BLaER1 treated with 17β-estradiol and CSF1 and Interleukin-3, amounts not matched to agents 10 nM and 100 nM (cell line): ENCODE measurements around the gene ZNF423.

Source experiments
- H3K27ac ChIP-seq, 11 experiments: shearing (Covaris generic); formaldehyde crosslinking; 2 replicates each; pipeline ENCODE4 v1.8.1; 2022
- H3K27me3 ChIP-seq, 11 experiments: shearing (Covaris generic); formaldehyde crosslinking; 2 replicates each; pipeline ENCODE4 v1.8.1; 2022
- H3K36me3 ChIP-seq, 11 experiments: shearing (Covaris generic); formaldehyde crosslinking; 2 replicates each; pipeline ENCODE4 v1.8.1; 2022
- H3K4me1 ChIP-seq, 10 experiments: shearing (Covaris generic); formaldehyde crosslinking; 2 replicates each; pipeline ENCODE4 v1.8.1; 2022
- H3K4me2 ChIP-seq, 11 experiments: shearing (Covaris generic); formaldehyde crosslinking; 2 replicates each; pipeline ENCODE4 v1.8.1; 2022
- H3K4me3 ChIP-seq, 10 experiments: shearing (Covaris generic); formaldehyde crosslinking; 2 replicates each; pipeline ENCODE4 v1.8.1; 2022
- H3K9ac ChIP-seq, 11 experiments: shearing (Covaris generic); formaldehyde crosslinking; 2 replicates each; pipeline ENCODE4 v1.8.1; 2022
- H3K9me3 ChIP-seq, 11 experiments: shearing (Covaris generic); formaldehyde crosslinking; replicated peaks in 1 of 11; 2 replicates each; pipeline ENCODE4 v1.8.1; 2022
- H4K20me1 ChIP-seq, 11 experiments: shearing (Covaris generic); formaldehyde crosslinking; 2 replicates each; pipeline ENCODE4 v1.8.1; 2022
- Cebpa-rat ChIP-seq, 11 experiments: shearing (Covaris generic); IDR thresholded peaks; 2 replicates each; pipeline ENCODE4 v1.8.1; 2022

ZNF423 gene

DNA sequence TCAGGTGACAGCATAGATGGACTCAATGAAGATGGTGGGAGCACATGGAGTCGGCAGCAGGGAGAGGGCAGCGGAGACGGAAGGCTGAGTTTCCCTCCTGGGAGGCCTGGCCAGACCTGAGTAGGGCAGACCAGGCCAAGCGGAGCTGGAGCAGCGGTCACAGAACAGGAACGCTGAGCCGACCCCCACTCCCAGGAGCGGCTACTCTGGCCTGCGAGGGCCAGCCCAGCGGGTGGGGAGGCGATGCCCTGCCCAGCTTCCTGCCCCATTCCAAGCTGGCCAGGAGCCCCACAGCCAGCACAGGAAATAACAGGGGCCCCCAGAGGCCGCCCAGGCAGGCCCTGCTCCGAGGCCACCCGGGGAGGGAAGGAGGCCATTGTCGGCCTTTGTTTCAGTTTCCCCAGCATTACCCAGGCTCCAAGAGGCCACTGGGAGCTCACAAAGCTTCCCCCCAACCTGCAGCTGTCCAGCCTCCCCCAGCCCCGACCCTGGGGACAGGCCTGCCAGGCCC lies 79.8 kb downstream of the ZNF423 start:
- peaks cover 6 to 64% (median 53%) of the 10 kb centered on the region in 10 experiments for H3K4me1 ChIP-seq
- H3K27ac ChIP-seq = peak overlapping the region in 6 of 11 experiments; percentile 8 to 58 (median 38); a peak in 6 of 22 replicates
- H3K4me2 ChIP-seq = peak overlapping the region; percentile 14 to 69 (median 58); a peak in 18 of 22 replicates
- no peaks in the 10 kb centered on the region for H3K9me3 ChIP-seq
- H3K4me3 ChIP-seq = no peak overlapping the region
- H3K27me3 ChIP-seq = no peaks in the 10 kb centered on the region
- no peak for TF ChIP-seq Cebpa-rat (IDR thresholded peaks at IDR 0.05)
- H4K20me1 ChIP-seq = peaks cover 0 to 29% (median 6%) of the 10 kb centered on the region in 11 experiments; a peak in 6 of 22 replicates
- H3K9ac ChIP-seq = peak overlapping the region in 5 of 11 experiments; percentile 4 to 34 (median 32); a peak in 1 of 22 replicates
- no peaks in the 10 kb centered on the region for H3K36me3 ChIP-seq

DNA sequence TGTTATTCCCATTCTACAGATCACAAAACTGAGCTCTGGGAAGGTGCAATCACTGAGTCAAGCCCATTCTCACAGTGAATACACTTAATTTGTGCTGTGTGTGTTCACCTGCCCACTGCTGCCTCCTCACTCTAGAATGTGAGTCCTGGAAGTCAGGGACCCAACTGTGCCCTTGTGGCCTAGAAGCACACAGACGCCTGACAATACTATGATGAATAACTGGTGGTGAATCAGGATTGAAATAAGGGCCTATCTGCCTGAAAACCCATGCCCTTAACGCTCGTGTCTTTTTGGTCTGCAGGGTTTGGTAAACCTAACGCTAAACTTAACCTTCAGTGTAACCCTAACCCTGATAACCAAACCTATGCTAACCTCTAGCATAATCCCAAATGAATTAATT lies 80.3 kb downstream of the ZNF423 start:
- no peak overlapping the region; a peak in 1 of 22 replicates for H3K9ac ChIP-seq
- no peaks in the 10 kb centered on the region for H3K27me3 ChIP-seq
- H4K20me1 ChIP-seq = peaks cover 0 to 25% (median 6%) of the 10 kb centered on the region in 11 experiments; a peak in 6 of 22 replicates
- H3K27ac ChIP-seq = peak overlapping the region in 1 of 11 experiments; percentile 36; a peak in 1 of 22 replicates
- H3K4me2 ChIP-seq = peak overlapping the region in 3 of 11 experiments; percentile 55 to 66 (median 58); a peak in 5 of 22 replicates
- H3K9me3 ChIP-seq = no peaks in the 10 kb centered on the region
- H3K4me3 ChIP-seq = no peak overlapping the region
- peaks cover 6 to 59% (median 50%) of the 10 kb centered on the region in 10 experiments for H3K4me1 ChIP-seq
- TF ChIP-seq Cebpa-rat (IDR thresholded peaks at IDR 0.05) = no peak
- H3K36me3 ChIP-seq = no peaks in the 10 kb centered on the region

DNA sequence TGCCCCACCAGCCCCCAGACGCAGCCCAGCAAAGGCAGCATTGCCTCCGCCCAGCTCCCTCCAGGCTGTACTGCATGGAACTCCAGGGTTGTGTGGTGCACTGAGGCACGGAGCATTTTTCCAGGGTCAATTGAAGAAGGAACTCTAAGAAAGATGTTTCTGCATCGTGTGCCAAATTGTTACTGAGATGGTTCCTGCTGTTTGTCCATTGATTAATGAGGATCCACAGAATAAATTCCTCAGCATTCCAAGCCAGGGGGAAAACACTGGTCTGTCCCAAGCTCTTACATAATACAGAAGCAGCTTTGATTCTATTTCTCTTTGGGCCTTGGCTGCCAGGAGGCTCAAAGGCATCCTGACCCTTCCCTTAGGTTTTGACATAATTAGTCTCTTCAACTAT lies 80.9 kb downstream of the ZNF423 start:
- Histone ChIP-seq H3K9me3 (no peaks in the 10 kb centered on the region), H4K20me1 (peaks cover 0 to 25% (median 3%) of the 10 kb centered on the region in 11 experiments; a peak in 5 of 22 replicates), H3K9ac (no peak overlapping the region), H3K4me3 (no peak overlapping the region), H3K27ac (no peak overlapping the region), H3K4me1 (peaks cover 6 to 54% (median 44%) of the 10 kb centered on the region in 10 experiments), H3K4me2 (no peak overlapping the region), H3K36me3 (no peaks in the 10 kb centered on the region), H3K27me3 (no peaks in the 10 kb centered on the region)
- no peak for TF ChIP-seq Cebpa-rat (IDR thresholded peaks at IDR 0.05)

DNA sequence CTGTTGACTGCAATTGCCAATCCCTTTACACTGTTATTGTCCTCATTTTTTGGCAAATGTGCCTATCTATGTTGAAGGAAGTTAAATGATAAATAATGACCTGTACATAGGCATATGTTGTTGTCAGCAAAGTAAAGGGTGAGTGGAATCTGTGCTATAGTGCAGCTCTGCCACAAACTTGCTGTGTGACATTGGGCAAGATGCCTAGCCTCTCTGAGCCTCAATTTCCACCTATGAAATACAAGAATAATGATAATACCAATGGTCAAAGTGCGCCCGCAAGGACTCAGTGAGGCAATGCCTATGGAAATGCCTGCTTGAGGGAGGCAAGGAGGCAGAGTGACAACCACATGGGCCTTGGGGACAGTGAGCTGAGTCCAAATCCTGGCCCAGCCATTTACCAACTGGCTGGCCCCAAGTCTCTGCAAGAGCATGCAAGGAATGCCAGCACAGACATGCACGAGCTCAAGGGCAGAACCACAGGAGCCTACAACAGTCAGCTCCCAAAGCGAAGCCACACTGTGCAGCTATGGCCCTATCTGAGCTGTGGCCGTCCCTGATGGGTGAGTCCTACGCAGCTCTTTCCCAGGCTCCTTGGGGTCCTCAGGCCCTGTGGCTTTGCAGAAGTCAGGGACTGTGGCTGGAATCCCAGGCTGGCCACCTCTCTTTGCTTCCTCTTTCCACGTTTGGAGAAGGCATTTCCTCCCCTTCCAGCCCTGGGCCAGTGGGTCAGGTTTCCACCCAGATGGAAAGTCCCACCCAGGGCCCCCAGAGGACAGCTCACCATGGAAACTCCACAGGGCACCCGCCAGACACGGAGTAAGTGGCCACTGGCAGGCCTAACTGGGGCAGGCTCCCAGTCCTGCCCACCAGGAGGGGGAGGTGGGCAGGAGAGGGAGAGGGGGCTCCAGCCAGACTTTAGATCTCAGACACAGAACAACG lies 82.1 kb downstream of the ZNF423 start:
- Histone ChIP-seq H3K27ac (no peak overlapping the region), H3K9me3 (no peaks in the 10 kb centered on the region), H3K4me1 (peaks cover 6 to 42% (median 33%) of the 10 kb centered on the region in 10 experiments), H3K4me3 (no peak overlapping the region), H3K36me3 (no peaks in the 10 kb centered on the region), H3K4me2 (peak overlapping the region in 4 of 11 experiments; percentile 12 to 21 (median 16); a peak in 3 of 22 replicates), H4K20me1 (peaks cover 0 to 25% (median 3%) of the 10 kb centered on the region in 11 experiments; a peak in 4 of 22 replicates), H3K9ac (no peak overlapping the region), H3K27me3 (no peaks in the 10 kb centered on the region)
- no peak for TF ChIP-seq Cebpa-rat (IDR thresholded peaks at IDR 0.05)

DNA sequence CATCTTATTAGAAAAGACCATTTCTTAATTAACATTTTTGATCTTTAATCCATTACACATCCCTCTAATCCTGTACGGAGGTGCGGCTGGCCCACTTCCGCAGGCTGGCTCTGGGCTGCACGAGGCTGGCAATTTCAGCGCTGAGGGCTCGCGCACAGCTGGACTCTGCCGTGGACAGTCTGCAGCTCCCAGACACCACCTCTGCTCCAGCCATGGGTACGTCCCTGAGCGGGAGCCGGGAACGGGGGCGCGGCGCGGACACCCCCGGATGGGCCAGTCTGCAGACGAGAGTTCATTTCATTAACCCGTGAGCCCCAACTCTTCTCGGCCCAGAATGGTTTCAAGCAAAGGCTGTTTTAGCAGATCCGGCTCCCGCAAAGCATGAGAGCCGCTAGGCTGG lies 87.9 kb downstream of the ZNF423 start:
- Histone ChIP-seq H4K20me1 (peaks cover 0 to 5% (median 0%) of the 10 kb centered on the region in 11 experiments; a peak in 5 of 22 replicates), H3K27me3 (no peaks in the 10 kb centered on the region), H3K36me3 (no peaks in the 10 kb centered on the region), H3K9me3 (no peaks in the 10 kb centered on the region), H3K27ac (no peak overlapping the region), H3K4me3 (no peak overlapping the region), H3K4me2 (no peak overlapping the region), H3K9ac (no peak overlapping the region), H3K4me1 (peaks cover 0 to 9% (median 0%) of the 10 kb centered on the region in 10 experiments; a peak in 6 of 20 replicates)
- no peak for TF ChIP-seq Cebpa-rat (IDR thresholded peaks at IDR 0.05)

DNA sequence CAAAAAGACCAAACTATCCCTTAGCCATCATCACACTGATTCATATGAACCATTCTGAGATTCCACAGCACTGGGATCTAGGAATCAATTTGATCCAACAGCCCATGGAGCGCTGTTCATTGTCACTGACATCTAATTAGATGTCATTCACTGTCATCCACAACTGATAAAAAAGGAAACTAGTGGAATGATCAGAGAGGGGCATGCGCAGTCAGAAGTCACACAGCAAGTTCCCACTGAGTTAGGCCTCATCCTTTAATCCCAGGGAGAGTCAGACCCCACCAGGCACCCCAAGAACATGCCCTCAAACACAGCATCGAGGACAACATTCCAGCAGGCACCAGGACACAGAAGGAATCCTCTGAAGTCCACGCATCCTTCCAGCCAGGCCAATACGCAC lies 88.5 kb downstream of the ZNF423 start:
- Histone ChIP-seq H3K27me3 (no peaks in the 10 kb centered on the region), H3K4me2 (no peak overlapping the region), H3K36me3 (no peaks in the 10 kb centered on the region), H3K4me3 (no peak overlapping the region), H4K20me1 (peaks cover 0 to 5% (median 0%) of the 10 kb centered on the region in 11 experiments; a peak in 6 of 22 replicates), H3K27ac (no peak overlapping the region), H3K9me3 (no peaks in the 10 kb centered on the region), H3K9ac (no peak overlapping the region), H3K4me1 (peaks cover 0 to 9% (median 0%) of the 10 kb centered on the region in 10 experiments; a peak in 6 of 20 replicates)
- no peak for TF ChIP-seq Cebpa-rat (IDR thresholded peaks at IDR 0.05)

DNA sequence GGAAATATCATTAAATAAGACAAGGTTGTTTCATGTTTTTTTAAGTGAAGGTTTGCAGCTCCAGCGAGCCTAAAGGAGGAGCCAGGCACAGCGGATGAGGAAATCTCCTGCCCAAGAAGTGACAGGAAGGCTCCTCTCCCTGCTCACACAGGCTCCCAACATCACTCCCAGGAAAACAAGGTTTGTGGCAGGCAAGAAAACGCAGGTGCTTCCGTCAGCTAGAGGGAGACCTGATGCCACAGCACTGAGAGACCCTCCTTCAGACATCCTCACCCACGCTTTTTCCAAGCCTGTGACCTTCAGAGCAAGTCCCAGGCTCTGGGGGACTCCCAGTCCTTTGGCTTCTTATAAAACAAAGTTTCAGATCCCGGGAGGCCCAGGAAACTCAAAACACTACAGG lies 89.7 kb downstream of the ZNF423 start:
- TF ChIP-seq Cebpa-rat (IDR thresholded peaks at IDR 0.05) = no peak
- H3K9me3 ChIP-seq = no peaks in the 10 kb centered on the region
- H3K27ac ChIP-seq = no peak overlapping the region
- peak overlapping the region in 1 of 11 experiments; percentile 28; a peak in 1 of 22 replicates for H3K9ac ChIP-seq
- H3K27me3 ChIP-seq = no peaks in the 10 kb centered on the region
- H3K4me3 ChIP-seq = no peak overlapping the region
- H3K4me1 ChIP-seq = peaks cover 0 to 9% (median 0%) of the 10 kb centered on the region in 10 experiments; a peak in 6 of 20 replicates
- H4K20me1 ChIP-seq = peaks cover 0 to 7% (median 0%) of the 10 kb centered on the region in 11 experiments; a peak in 6 of 22 replicates
- H3K4me2 ChIP-seq = no peak overlapping the region; a peak in 2 of 22 replicates
- H3K36me3 ChIP-seq = no peaks in the 10 kb centered on the region

DNA sequence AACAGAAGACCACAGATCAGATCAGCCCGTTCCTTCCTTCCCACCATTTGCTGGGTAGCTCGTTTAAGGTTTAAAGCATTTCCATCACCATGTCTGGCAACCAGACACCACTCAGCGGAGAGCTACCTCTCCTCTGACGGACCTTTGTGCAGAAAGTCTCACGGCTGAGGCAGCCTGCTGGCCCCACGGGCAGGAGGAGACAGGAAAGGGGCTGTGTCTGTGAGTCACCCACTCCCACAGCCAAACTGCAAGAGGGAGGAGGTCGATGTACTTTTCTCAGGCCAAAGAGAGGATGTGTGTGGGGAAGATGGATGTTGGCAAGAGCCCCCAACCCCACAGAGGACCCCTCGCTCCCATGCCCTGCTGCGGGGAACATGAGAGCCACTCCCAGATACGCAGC lies 92.1 kb downstream of the ZNF423 start:
- peaks cover 0 to 7% (median 0%) of the 10 kb centered on the region in 11 experiments; a peak in 4 of 22 replicates for H4K20me1 ChIP-seq
- peaks cover 0 to 14% (median 3%) of the 10 kb centered on the region in 10 experiments; a peak in 9 of 20 replicates for H3K4me1 ChIP-seq
- H3K4me2 ChIP-seq = peak overlapping the region in 1 of 11 experiments; percentile 14; a peak in 1 of 22 replicates
- TF ChIP-seq Cebpa-rat (IDR thresholded peaks at IDR 0.05) = no peak
- H3K27ac ChIP-seq = no peak overlapping the region
- no peaks in the 10 kb centered on the region for H3K27me3 ChIP-seq
- H3K9me3 ChIP-seq = no peaks in the 10 kb centered on the region
- no peak overlapping the region for H3K4me3 ChIP-seq
- H3K9ac ChIP-seq = no peak overlapping the region
- H3K36me3 ChIP-seq = no peaks in the 10 kb centered on the region

DNA sequence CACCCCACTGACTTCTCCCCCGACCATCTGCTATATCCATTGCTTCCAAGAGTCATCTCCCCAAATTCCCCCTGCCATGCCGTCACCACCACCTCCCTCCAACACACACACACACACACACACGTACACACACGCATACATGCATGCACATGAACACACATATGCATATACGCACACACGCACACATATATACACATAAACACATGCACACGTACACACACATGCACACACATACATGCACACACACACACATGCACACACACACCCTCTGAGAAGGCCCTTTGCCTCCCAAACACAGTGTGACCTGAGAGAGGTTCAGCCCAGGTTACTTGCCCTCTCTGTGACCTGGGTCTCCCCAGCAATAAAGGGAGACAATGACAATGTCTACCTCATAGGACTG lies 95.1 kb downstream of the ZNF423 start:
- Histone ChIP-seq H4K20me1 (peaks cover 0 to 7% (median 0%) of the 10 kb centered on the region in 11 experiments; a peak in 1 of 22 replicates), H3K4me2 (no peak overlapping the region), H3K4me3 (no peak overlapping the region), H3K4me1 (peaks cover 7 to 28% (median 15%) of the 10 kb centered on the region in 10 experiments; a peak in 19 of 20 replicates), H3K27me3 (no peaks in the 10 kb centered on the region), H3K36me3 (no peaks in the 10 kb centered on the region), H3K27ac (no peak overlapping the region), H3K9ac (no peak overlapping the region), H3K9me3 (no peaks in the 10 kb centered on the region)
- TF ChIP-seq Cebpa-rat (IDR thresholded peaks at IDR 0.05) = no peak
